Measurements from ENCODE around the gene DPP6. TPM values are rescaled to one million over a fixed set of nuclear protein-coding genes. Genes with fewer than 3 reads are reported as not detected.

The DPP6 gene
- total RNA-seq, 1 donor from 2014 or later: not detected

DNA sequence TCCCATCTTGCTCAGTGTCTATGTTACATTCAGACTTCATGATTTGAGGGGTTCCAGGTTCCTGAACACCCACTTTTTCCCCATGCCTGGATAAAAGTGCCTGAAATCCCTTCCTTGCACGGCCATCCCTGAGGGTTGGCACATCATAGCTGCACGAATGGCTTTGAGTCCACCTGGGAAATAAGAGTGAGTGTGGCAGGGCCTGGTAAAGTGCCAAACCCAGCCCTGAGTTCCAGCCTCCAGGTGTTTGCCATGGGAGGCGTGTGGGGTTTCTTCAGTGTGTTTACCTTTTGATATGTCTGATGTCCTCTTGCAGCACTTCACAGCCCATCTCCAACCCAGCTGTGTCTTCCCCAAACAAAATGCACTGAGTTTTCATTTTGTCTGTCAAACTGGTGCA, 805.0 kb downstream of the DPP6 start:
- no peak for DNase-seq (ENCODE audit: low read depth in 2 of 2)

DNA sequence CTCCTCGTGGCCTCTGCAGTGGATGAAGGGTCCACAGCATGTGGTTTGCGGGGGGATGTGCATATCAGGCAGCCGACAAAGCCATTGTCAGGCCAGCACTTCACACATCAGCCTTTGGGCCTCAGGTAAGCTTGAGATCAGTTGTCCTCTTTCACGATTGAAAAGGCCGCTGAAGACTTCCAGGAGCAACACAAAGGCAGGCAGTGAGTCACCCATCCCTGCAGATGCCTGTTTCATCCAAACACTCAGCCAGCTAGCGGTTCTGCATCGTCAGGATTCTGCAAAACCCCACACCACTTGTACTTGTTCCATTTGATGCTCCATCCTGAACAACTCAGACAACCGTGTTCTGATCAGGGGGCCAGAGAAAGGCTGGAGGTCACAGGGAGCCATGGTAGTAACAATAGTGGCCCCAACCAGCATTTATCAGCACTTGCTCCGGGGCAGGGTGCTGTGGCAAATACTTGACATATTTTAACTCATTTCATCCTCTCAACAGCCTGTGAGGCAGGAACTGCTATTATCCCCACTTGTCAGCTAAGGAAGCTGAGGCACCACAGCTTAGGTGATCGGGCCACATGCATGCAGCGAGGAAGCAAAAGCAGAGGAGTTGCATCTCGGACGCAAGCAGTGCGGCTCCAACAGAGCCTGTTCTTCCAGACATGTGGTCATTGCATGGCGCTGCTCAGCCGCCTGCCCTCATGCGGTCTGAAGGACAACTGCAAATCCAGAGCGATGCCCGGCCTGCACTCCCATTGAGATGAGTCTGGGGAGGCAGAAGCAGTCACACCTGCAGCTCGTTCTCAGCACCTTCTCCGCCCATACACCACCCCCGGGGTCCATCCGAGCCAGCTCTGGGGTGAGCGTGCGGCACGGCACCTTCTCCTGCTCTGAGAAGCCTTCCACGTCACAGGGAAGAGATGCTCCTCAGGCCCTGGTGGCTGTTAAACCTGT, 805.8 kb downstream of the DPP6 start:
- DNase-seq (ENCODE audit: low read depth in 2 of 2): no peak

DNA sequence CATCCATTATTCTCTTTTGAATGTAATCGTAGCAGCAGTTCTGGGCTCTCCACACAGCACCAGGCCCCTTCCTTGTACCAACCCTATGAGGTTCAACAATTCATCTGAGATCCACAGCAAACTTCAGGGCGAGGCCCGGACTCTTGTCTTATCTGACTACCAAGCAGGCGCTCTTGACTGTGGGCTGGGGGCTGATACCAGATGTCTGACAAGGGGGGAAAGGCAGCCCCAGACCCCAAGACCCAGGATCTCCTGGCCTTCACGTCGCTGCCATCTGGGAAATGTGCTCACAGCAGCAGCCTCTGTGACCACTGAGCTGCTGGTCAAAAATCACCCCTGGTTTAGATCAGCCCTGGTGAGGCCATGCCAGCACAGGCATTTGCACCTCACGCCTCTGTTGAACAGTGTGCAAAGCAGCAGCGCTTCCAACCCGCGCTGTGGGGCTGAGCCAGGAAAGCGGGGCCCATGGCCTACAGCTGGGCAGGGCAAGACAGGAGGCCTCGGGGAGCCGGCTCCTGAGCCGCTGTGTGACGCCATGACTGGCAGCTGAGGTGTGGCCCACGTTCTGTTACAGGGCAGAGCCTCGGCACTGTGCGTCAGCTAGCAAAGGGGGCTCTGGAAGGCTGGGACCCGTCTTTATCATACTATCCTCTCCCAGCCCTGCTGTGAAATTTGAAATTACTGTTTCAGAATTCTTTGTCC, 806.8 kb downstream of the DPP6 start:
- DNase-seq (ENCODE audit: low read depth in 2 of 2): no peak

DNA sequence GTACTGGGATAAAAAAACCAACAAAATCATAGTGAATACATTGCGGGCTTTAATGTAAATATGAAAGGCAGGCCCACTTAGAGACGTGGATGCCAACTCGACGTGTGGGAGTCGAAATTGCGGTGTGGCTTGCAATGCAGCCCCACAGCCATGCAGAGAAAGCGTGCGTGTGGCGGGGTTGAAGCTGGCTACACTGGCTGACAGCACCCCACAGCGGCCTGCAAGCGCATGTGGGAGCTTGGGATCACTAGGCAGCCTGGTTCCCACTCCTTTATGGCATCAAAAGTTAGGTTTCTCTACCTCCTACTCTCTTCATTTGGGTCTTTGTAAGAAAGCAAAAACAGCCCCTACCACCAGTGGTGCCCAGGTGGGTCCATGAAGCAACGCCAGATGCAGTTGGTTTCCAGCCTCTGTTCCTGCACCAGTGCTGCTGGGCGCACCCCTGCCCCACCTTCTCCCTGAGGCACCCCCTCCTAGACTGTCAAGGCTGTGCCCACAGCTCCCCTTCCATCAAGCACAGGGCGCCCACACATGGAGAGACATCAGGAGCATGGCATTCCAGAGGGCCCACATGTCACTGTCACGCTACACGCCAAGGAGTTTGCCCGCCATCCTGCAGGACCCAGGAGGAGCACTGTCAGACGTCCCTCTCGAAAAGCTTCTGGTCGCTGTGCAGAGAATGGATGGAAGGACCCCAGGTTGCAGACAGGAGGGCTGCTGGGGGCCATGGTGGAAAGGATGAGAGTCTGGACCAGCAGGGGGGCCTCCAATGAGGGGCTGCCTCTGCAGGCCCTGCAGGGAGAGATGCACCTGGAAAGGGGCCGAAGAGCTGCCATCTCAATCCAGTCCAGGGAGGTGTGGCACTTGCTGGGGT, 807.8 kb downstream of the DPP6 start:
- DNase-seq (ENCODE audit: low read depth in 2 of 2): no peak

DNA sequence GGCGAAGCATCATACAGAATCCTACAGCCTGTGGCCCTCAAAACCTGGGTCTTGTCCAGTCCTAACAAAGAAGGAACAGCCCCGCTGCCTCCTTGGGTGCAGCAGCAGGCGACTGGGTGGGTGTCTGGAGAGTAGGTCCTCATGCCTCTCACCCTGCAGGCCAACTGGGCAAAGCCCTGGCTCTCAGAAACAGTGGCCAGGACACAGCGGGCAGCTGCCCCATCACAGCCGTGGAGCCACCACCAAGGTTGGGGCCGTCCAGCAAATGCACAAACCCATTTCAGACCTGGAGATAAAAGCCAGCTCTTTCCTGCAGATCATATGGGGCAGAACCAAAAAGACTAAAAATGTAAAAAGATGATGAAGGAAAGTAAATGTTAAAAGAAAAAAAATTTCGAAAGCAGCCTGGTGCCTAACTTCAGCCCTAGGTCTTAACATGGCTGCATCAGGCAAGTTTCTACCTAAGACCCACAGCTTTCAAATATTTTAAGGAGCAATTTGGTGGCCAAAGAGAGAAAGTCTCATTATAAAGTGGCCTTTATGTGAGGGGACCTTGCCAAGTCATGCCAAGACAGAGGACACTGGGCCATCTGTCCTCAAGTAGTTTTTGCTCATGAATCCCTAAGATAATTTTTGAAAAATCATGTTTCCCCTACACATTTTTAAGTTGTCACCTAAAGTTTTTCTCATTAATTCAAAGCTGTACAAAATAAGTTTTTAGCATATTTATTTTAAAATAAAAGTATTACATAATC, 808.6 kb downstream of the DPP6 start:
- DNase-seq (ENCODE audit: low read depth in 2 of 2): no peak

DNA sequence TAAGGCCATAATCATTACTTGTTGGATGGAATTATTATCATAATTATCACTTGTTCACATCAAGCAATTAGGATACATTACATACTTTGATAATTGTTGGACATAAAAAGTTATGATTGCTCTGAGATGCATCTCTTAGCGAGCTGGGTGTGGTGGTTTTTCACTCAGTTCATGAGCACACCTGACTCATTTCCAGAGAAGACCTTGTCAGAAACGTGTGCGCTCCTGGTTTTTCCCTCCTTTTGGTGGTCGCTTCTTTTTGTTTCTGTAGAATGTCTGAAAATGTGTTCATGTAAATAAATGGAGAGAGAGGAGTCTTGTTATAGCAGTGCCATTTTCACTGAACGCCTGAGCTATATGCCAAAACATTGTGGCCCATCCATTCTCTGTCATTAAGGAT, 809.4 kb downstream of the DPP6 start:
- no peak for DNase-seq (ENCODE audit: low read depth in 2 of 2)

DNA sequence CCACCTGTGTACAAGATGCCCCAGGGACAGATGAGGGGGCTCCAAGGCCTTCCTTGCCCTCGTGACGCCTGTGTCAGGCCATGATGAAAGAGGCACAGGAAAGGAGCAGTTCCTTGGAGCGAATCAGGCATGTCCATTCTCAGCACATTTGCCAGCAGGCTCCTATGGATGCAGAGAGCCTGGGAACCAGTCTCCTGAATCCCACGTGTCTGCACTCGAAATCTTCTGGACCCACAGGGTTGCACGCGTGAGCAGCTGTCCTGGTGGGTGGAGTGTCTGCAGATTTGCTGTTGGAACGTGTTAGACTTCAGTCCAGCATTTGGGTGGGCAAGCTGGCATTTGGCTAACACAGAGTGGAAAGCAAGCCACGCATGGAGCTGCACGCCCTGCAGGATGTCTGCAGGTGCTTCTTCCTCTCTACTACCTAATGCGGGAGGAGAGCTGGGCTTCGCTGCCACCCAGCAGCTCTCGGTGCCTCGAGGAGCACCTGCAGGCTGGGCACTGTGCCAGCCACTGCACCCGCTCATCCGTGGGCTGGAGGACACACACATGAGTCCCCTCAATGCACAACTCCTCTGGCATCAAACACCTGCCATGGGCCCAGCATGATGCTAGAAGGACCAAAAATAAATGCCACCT, 810.1 kb downstream of the DPP6 start:
- no peak for DNase-seq (ENCODE audit: low read depth in 2 of 2)

DNA sequence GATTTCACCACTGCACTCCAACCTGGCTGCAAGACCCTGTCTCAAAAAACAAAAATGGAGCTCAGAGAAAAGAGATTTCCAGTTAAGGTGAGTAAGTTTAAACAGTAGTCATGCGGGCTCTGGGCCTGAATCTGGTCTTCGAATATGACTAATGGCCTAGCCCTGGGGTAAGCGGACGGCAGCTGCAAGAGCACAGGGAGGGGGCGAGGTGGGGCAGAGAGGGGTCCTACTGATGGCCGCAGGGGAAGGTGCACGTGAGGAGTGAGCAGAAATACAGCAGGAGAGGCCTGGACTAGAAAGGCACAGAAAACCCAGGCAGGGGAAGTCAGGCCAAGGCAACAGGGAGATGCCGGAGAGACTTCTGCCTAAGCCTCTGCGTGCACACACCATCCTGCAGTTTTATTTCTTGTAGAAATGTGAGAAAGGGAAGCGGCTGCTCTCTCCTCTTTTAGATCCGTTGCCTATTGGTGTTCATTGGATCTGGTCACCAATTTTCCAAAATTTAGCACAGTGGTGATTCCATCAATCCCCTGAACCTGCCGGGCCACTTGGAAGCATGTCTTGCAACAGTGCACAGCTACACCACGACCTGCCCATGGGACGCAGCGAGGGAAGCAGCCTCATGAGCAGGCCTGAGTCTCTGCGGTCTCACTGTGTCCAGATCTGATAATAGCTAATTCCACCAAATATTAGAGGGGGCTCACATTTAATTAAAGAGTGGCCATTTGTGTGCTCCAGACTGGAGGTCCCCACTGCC, 811.7 kb downstream of the DPP6 start:
- no peak for DNase-seq (ENCODE audit: low read depth in 2 of 2)

DNA sequence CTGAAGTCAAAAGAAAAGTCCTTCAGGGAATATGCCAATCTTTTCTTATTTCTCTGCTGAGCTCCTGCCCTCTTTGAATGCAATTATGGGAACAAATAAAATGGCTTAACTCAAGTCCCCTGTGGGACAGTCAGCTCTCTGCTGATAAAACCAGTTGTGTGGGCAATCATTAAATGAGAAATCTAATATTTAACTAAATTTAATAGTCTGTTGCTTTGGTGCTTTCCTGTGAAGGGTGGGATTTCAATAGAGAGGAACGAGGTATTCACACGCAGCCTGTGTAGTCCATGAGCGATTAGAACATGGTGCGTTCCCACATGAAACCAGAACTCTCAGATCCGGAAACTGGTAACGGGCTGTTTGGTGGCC, 812.3 kb downstream of the DPP6 start:
- no peak for DNase-seq (ENCODE audit: low read depth in 2 of 2)

GRCh38 chr7:154865984-154866685, 813.9 kb downstream of the DPP6 start:
- no peak for DNase-seq (ENCODE audit: low read depth in 2 of 2)

- no peak for DNase-seq (ENCODE audit: low read depth in 2 of 2)
These were observed 814.9 kb downstream of the DPP6 start for GRCh38 chr7:154867068-154867467.

- DNase-seq (ENCODE audit: low read depth in 2 of 2): no peak
These were observed 816.7 kb downstream of the DPP6 start for GRCh38 chr7:154868921-154869320.

GRCh38 chr7:154869436-154869835, 817.2 kb downstream of the DPP6 start:
- DNase-seq (ENCODE audit: low read depth in 2 of 2): no peak

DNA sequence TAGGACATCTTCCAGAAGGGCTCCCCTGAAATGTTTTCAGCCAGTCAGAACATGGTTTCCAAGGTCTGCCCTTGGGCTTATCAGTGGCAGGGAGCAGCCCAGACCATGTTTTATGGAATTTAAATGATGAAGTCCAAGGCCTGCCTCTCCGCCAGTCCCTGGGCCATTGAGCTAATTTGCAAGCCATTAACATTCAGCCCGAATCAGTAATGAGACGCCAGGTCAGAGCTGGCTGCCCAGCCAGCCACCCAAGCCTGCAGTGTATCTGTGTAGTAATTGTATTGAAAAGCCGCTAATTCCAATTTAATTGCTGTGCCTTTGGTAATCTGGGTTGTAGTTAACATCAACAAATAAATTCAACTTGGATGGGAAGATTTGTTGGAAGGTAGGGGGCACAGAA, 819.3 kb downstream of the DPP6 start:
- no peak for DNase-seq (ENCODE audit: low read depth in 2 of 2)

DNA sequence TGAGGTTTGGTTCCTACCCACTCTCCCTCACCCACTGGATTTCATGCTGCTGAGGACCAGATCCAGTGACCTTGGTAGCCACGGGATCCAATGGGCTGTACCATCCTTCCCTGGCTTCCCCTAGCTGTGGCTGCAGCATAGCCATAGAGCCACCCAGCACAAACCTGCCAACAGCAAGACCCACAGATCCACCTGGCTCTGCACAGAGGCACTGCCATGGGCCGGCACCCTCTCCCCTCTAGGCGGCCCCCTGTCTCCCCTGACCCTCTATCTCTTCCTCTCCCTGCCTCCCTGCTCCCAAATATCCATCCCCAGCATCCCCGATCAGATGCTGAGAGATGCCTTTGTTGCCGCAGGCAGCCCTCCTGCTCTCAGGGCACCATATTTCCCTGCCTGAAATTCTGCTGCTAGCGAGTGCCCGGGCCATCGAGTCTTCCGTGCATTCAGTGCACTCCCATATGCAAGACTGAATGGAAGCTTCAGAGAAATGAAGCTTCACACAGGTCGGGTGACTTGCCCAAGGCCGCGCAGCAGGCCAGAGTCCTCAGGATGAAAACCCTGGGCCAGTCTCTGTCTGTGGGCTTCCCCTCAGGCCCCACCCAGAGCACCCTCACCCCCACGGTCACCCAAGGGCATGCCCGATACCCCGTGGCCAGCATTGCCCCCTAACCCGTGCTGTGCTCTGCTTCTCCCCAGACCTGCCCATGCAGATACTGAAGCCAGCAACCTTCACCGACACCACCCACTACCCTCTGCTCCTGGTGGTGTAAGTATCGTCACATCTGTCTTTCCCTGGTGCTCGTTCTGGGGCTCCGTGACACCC, 819.9 kb downstream of the DPP6 start:
- DNase-seq (ENCODE audit: low read depth in 2 of 2): no peak

DNA sequence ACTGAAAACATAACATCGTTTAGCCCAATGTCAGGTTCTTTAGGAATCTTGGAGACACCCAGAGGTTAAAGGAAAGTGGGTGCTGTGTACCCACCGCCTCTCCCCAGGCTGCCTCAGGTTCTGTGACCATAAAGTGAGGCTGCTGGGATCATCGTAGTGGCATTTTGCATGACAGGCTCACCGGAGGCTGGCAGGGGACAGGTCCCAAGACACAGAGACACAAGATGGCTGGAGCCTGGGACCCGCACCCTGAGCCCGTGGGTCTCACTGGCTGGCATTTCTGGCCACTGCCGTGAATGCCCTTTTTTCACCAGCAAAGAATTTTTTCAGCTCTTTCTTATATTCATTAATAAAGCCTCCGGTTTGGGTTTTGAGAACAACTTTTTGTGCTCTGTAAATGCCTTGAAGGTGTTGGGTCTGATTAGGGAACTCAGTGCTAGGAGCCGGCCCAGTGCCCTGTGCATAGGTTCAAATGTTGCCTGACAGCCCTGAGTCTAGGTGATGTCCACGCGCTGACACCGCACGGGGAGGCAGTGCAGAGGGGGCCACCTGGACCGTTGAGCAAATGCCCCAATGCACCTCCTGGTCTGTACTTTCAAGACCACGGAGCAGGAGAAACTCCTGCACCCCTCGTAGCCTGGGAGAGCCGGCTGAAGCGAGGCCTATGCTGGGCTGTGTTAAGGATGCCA, 820.8 kb downstream of the DPP6 start:
- DNase-seq (ENCODE audit: low read depth in 2 of 2): no peak

DNA sequence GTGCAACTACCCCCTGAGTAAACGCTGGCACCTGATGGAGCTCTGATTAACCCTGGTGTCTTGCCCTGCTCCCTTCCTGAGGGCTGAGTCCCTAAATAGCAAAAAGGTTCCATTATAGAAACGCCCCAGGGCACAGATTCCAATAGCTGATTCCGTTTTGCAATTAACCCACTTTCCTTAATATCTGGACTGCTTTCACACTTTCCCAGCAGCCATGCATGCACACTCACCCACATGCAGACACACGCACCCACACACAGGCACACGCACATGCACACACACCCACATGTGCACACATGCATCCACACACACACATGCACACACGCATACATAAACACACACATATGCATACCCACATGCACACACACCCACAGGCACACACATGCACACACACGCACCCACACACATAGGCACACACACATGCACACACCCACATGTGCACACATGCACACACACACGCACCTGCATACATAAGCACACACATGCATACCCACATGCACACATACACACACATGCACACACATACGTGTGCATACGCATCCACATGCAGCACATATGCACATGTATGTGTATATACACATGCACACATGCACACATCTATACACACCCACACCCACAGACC, 821.4 kb downstream of the DPP6 start:
- no peak for DNase-seq (ENCODE audit: low read depth in 2 of 2)

Measured in dermis microvascular lymphatic vessel endothelial cell (primary cell).